ENCODE data around the gene P2RY8.
"Not testable (repeated sequence)": the region's sequence is repeated elsewhere in the genome, so short reads cannot be mapped to it uniquely, and the experiment has no call there.

The P2RY8 gene

GRCh38 chrX:1444561-1445500 lies 92.2 kb downstream of the P2RY8 start:
- no peak for DNase-seq (ENCODE audit: low read depth)

DNA sequence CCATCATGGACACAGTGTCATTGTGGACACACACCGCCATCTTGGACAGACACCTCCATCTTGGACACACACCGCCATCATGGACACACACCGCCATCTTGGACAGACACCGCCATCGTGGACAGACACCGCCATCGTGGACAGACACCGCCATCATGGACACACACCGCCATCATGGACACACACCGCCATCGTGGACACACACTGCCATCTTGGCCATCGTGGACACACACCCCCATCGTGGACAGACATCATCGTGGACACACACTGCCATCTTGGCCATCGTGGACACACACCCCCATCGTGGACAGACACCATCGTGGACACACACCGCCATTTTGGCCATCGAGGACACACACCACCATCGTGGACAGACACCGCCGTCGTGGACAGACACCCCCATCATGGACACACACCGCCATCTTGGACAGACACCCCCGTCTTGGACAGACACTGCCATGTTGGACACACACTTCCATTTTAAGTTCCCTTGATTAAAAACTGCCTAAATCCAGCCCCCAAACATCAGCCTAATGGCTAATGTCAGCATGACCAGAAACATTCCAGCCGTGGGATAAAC lies 93.4 kb downstream of the P2RY8 start:
- DNase-seq (ENCODE audit: low read depth), result no peak

GRCh38 chrX:1442724-1443367 lies 94.1 kb downstream of the P2RY8 start:
- no peak for DNase-seq (ENCODE audit: low read depth)

DNA sequence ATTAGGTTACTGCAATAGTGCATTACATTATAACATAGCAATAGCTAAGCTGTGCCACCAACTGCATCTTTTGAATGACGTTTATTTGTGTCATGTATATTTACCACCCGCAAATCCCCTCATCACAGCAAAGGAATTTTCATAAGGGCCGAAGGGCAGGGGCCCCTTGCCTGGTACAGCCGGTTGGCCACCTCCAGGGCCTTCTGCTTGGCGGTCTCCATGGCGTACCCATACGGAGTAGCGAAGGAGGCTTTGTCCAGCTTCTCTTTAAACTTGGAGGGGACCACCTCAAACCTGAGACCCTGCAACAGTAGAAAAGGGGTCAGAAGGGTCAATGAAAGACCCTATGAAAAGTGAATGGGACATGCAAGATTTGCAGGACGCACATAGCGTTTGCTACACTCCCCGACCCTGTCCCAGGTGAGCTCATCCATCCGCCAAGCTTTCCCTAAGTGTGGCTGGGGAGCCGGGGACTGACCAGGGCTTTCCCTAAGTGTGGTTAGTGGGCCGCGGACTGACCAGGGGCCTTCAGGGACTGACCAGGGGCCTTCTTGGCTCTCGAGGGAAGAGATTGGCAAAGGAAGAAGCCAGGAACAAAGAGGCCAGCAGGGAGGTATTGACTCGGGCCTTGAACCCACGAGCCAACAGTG lies 94.8 kb downstream of the P2RY8 start:
- no peak for DNase-seq (ENCODE audit: low read depth)

DNA sequence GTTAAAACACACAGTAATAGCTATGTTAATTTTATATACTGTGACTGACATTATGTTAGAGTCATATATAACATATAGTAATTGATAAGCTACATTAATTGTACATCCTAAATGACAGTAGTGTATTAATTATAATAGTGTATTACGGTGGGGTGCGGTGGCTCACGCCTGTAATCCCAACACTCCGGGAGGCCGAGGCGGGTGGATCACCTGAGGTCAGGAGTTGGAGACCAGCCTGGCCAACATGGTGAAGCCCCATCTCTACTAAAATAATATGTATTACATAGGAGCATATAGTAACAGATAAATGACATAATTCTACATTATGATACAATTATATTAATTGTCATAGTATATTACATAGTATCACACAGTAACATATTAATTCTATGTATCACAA lies 96.5 kb downstream of the P2RY8 start:
- no peak for DNase-seq (ENCODE audit: low read depth)

DNA sequence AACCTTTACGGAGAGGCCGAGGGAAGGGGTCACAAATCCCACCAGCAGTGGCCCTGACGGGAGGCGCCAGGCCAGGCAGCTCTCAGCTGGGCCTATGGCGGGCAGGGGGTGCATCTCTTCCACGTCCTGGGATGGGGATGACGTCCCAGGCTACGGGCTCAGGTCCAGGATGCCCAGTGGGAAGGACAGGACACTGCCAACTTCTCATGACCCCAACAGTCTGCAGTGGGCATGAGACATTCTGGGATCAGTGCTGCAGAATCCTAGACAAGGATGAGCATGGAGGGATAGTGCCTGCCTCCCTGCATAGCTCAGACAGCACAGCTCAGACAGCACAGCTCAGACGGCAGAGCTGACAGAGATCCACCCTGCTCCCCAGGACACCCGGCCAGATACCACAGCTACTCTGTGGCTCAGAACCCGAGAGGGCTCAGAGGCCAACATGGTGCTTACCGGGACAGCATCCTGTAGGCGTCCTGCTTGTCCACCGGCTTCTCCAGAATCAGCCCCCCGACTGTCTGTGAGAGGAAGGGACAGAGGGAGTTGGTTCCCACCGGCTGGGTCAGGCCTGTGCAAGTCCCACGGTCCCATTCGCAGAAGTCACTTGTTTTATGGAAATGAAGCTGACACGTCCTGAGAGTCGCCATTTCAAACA lies 101.6 kb downstream of the P2RY8 start:
- no peak for DNase-seq (ENCODE audit: low read depth)

- DNase-seq (ENCODE audit: low read depth), result no peak
These were observed 102.1 kb downstream of the P2RY8 start for GRCh38 chrX:1434871-1435240.

GRCh38 chrX:1433646-1434357 lies 103.2 kb downstream of the P2RY8 start:
- no peak for DNase-seq (ENCODE audit: low read depth)

- DNase-seq (ENCODE audit: low read depth), result no peak
These were observed 106.5 kb downstream of the P2RY8 start for GRCh38 chrX:1430451-1430850.

DNA sequence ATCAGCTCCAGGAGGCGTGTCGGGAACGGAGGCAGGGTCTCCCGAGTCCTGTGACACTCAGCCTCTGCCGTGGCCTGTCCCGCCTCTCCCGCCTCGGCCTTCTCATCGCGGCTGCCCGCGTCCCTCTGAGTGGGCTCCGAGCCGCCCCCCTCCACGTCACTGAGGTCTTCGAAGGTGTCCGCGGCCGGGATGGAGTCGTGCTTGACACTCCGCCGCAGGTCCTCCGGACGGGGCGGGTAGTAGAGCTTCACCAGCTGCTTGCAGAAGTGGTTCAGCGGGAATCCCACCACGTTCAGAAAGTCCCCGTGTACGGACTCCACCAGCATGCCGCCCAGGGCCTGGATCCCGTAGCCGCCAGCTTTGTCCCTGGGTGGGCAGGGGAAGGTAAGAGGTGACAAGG lies 109.2 kb downstream of the P2RY8 start:
- DNase-seq (ENCODE audit: low read depth), result no peak

- not testable (repeated sequence) for DNase-seq (ENCODE audit: low read depth)
These were observed 110.7 kb downstream of the P2RY8 start for GRCh38 chrX:1426321-1426720.

DNA sequence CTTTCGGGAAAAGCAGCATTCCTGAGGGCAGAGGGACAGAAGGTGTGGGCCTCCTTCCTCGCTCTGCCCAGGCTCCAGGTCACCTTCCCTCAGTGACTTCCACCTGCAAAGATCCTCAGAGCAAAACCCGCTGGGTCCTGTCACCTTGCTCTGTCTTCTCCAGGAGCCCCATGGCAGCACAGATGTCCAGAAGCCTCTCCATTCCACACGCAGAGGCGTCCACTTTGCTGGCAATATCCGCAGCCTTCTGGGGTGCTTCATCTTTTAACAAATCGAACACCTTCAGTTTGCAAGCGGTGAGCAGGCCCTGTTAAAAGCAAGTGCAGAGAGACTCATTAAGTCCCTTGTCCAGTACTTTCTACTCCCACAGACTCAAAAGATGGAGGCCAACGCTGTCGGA lies 111.6 kb downstream of the P2RY8 start:
- no peak for DNase-seq (ENCODE audit: low read depth)

DNA sequence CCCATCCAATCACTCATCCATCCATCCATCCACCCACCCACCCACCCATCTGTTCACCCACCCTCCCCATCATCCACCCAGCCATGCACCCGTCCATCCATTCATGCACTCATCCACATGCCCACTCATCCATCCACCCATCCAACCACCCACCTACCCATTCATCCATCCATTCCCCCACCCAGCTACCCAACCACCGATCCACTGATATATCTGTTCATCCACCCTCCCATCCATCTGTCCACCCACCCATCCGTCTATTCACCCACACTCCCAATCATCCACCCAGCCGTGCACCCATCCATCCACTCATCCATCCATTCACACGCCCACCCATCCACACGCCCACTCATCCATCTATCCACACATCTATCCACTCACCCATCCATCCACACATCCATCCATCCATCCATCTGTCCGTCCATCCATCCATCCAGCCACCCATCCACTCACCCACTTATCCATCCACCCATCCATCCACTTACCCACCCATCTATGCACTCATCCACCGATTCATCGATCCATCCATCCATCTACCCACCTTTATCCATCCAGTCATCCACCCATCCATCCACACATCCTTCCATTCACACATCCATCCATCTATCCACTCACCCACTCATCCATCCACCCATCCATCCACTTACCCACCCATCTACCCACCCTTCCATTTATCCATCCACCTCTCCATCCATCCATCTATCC lies 112.7 kb downstream of the P2RY8 start:
- DNase-seq (ENCODE audit: low read depth), result no peak

DNA sequence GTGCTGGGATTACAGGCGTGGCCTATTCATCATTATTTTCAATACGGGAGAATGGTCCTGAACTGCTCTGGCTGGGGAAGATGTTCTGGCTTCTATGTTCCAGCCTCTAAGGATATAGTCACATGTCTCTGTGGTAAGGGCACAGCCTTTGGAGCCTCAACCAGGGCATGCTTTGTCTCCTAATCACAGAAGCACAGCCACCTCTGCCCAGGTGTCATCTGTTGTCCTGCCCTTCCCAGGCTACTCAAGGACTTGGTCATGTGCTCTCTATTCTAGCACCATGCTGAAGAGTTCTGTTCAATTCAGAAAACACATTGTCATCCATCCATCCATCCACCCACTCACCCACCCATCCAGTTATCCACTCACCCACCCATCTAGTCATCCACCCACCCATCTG lies 113.8 kb downstream of the P2RY8 start:
- DNase-seq (ENCODE audit: low read depth), result no peak

GRCh38 chrX:1422135-1422465 lies 114.9 kb downstream of the P2RY8 start:
- DNase-seq (ENCODE audit: low read depth), result no peak

DNA sequence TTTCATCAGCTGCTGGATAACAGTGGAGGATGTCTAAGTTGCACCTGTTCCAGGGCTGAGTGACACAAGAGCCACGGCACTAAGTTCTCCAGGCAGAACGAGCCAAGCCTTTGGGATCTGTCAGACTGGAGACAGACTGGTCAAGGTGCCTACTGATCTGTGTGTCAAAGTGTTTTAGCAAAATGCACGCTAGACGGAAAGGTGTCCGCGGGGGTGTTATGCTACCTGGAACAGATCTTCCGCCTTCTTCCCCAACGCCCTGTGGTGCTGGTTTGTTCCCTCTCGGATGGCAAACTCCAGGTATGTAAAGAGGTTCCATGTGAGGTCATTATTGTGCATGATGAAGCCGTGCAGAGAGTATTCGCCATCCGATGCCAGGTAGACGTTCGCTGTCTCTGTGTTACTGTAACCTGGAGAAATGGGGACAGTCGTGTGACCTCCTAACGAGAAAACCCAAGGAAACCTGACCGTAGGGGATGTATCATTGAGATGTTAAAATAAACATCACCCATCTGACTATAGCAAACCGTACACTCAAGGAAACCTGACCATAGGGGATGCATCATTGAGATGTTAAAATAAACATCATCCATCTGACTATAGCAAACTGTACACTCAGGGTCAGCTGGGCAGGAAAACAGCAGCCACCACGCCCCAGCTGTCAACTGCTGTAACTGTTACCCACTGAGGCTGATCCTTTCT lies 115.4 kb downstream of the P2RY8 start:
- no peak for DNase-seq (ENCODE audit: low read depth)

GRCh38 chrX:1420371-1420770 lies 116.6 kb downstream of the P2RY8 start:
- no peak for DNase-seq (ENCODE audit: low read depth)

DNA sequence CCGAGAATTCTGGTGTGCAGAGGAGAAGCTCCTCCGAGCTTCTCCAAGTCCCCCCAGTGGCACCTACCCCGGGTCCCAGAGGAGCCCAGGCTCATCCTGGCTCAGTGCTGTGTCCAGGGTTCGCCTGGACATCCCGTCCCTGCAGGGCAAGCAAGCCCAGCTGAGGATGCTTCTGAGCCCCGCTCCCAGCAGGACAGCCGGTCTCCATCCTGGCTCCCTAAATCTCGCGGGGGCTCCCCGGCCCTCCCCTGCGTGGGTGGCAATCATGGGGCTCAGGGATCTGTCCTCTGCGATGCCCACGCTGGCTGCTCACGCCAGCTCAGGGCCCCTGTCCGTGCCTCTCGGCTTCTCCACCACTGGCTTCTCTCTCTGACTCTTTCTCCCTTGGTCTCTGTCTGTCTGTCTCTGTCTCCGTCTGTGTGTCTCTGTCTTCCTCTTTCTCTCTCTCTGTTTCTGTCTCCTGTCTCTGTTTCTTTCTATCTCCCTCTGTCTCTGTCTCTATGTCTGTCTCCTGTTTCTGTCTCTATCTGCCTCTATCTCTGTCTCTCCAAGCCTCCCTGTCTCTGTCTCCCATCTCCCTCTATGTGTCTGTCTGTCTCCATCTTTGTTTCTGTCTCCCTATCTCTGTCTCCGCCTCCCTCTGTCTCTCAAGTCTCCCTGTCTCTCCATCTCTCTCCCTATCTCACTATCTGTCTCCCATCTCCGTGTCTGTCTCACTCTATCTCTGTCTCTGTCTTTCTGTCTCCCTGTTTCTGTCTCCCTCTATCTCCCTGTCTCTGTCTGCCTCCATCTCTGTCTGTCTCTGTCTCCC lies 117.2 kb downstream of the P2RY8 start:
- no peak for DNase-seq (ENCODE audit: low read depth)

DNA sequence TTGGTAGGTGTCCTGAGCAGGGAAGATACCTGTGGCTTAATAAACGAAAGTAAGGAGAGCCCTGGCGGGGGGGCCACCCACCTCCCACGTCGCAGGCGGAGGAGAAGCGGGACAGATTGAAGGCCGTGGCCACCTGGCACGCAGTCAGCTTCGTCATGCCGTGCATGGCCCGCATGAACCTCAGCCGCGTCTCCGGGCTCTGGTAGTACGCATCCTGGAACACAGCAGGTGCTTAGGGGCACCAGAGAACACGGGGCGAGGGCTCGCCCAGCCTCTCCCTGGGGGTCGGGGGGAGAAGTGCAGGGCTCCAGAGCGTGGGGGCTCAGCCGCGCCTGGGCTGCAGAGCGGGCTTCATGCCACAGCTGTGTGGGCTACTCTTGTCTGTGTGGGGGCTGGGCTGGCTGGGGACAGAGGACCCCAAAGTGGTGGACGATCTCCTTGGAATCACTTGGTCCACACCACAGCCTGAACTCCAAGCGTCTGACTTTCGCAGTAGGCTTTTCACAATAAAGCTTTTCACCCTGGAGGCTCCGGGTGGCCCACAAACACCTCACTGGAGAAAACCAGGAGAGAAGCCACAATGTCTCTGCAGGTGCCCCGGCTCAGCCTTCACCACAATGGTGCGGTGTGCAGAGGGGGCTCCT lies 118.0 kb downstream of the P2RY8 start:
- no peak for DNase-seq (ENCODE audit: low read depth)

All from T-helper 22 cell (primary cell).